Fibroblast of lung (primary cell): ENCODE results near the gene CARMIL1.

Source experiments
- CTCF ChIP-seq, 2 donors: IDR thresholded peaks in 1 of 2; conservative IDR thresholded peaks in 1 of 2; 1 replicate in 1 of 2; 2 replicates in 1 of 2; pipeline ENCODE4 v1.5.1; 2011 to 2012; ENCODE audit warnings: low read length in 2 of 2, control low read depth in 1 of 2, inconsistent platforms in 1 of 2, low read depth in 1 of 2, mild to moderate bottlenecking in 1 of 2
- EZH2 ChIP-seq: IDR thresholded peaks from 2 replicates; pipeline ENCODE4 v1.5.1; 2012; ENCODE audit warnings: low read length, control low read depth, mild to moderate bottlenecking; ENCODE audit errors: missing control alignments

GRCh38 chr6:25326960-25327359 is 47.8 kb downstream of the CARMIL1 start:
- TF ChIP-seq CTCF (conservative IDR thresholded peaks at IDR 0.05 in 1 of 2, IDR thresholded peaks at IDR 0.05 in 1 of 2; ENCODE audit: low read depth in 1 of 2, low read length in 2 of 2) (no peak), EZH2 (no peak)
